ENCODE results near the gene SORL1.

- TF ChIP-seq EZH2 (IDR thresholded peaks at IDR 0.05) = no peak
- no peak for TF ChIP-seq POLR2AphosphoS5 (IDR thresholded peaks at IDR 0.05; ENCODE audit: borderline replicate concordance, low read depth, low read length)
- TF ChIP-seq FOXP2 (optimal IDR thresholded peaks at IDR 0.05; ENCODE audit: control extremely low read depth, extremely low read length, insufficient read depth) = no peak
These were observed 88.5 kb downstream of the SORL1 start for GRCh38 chr11:121540627-121541026.
